HEK293 (cell line): ENCODE data around the gene C17orf58.

Experiments used
- AEBP2 ChIP-seq: fragments of 450-650 bp; formaldehyde crosslinking; IDR thresholded peaks from 2 replicates; pipeline ENCODE4 v1.5.1; 2016; ENCODE audit warnings: missing biosample characterization, missing genetic modification characterization, borderline replicate concordance
- BCL11B ChIP-seq: fragments of 450-650 bp; formaldehyde crosslinking; IDR thresholded peaks from 2 replicates; pipeline ENCODE4 v1.5.1; 2016; ENCODE audit warnings: low read depth, missing biosample characterization, missing genetic modification characterization
- CTCF ChIP-seq: fragments of 450-650 bp; formaldehyde crosslinking; IDR thresholded peaks from 2 replicates; pipeline ENCODE4 v1.5.1; 2016; ENCODE audit warnings: missing biosample characterization, missing genetic modification characterization
- GLI4 ChIP-seq: fragments of 450-650 bp; formaldehyde crosslinking; IDR thresholded peaks from 2 replicates; pipeline ENCODE4 v1.5.1; 2016; ENCODE audit warnings: missing biosample characterization, missing genetic modification characterization
- GLIS2 ChIP-seq: fragments of 450-650 bp; formaldehyde crosslinking; IDR thresholded peaks from 2 replicates; pipeline ENCODE4 v1.5.1; 2016; ENCODE audit warnings: missing biosample characterization, missing genetic modification characterization
- HOXA7 ChIP-seq: sonication (generic); formaldehyde crosslinking; IDR thresholded peaks from 2 replicates; pipeline ENCODE4 v1.8.1; 2022; ENCODE audit warnings: missing genetic modification reagents, borderline replicate concordance
- PRDM10 ChIP-seq: fragments of 450-650 bp; formaldehyde crosslinking; IDR thresholded peaks from 2 replicates; pipeline ENCODE4 v1.5.1; 2016; ENCODE audit warnings: missing biosample characterization, missing genetic modification characterization
- PRDM6 ChIP-seq: fragments of 450-650 bp; formaldehyde crosslinking; IDR thresholded peaks from 2 replicates; pipeline ENCODE4 v1.5.1; 2017; ENCODE audit warnings: missing biosample characterization, missing genetic modification characterization
- RBAK ChIP-seq: fragments of 450-650 bp; formaldehyde crosslinking; IDR thresholded peaks from 2 replicates; pipeline ENCODE4 v1.5.1; 2016; ENCODE audit warnings: missing biosample characterization, missing genetic modification characterization
- REPIN1 ChIP-seq: fragments of 450-650 bp; formaldehyde crosslinking; IDR thresholded peaks from 2 replicates; pipeline ENCODE4 v1.5.1; 2017; ENCODE audit warnings: missing biosample characterization, missing genetic modification characterization, low read depth
- WT1 ChIP-seq: fragments of 450-650 bp; formaldehyde crosslinking; IDR thresholded peaks from 2 replicates; pipeline ENCODE4 v1.5.1; 2016; ENCODE audit warnings: missing biosample characterization, missing genetic modification characterization
- ZBTB17 ChIP-seq: fragments of 450-650 bp; formaldehyde crosslinking; IDR thresholded peaks from 2 replicates; pipeline ENCODE4 v1.5.1; 2016; ENCODE audit warnings: missing biosample characterization, missing genetic modification characterization
- ZNF133 ChIP-seq: fragments of 450-650 bp; formaldehyde crosslinking; IDR thresholded peaks from 2 replicates; pipeline ENCODE4 v1.5.1; 2016; ENCODE audit warnings: missing biosample characterization, missing genetic modification characterization
- ZNF146 ChIP-seq: fragments of 450-650 bp; formaldehyde crosslinking; IDR thresholded peaks from 2 replicates; pipeline ENCODE4 v1.5.1; 2016; ENCODE audit warnings: missing biosample characterization, missing genetic modification characterization
- ZNF169 ChIP-seq: fragments of 450-650 bp; formaldehyde crosslinking; IDR thresholded peaks from 2 replicates; pipeline ENCODE4 v1.5.1; 2016; ENCODE audit warnings: missing biosample characterization, missing genetic modification characterization
- ZNF184 ChIP-seq: fragments of 450-650 bp; IDR thresholded peaks from 2 replicates; pipeline ENCODE4 v1.5.1; 2018; ENCODE audit warnings: missing biosample characterization, mild to moderate bottlenecking, missing genetic modification characterization
- ZNF211 ChIP-seq: fragments of 450-650 bp; formaldehyde crosslinking; IDR thresholded peaks from 2 replicates; pipeline ENCODE4 v1.5.1; 2016; ENCODE audit warnings: low read depth, missing biosample characterization, missing genetic modification characterization
- ZNF302 ChIP-seq: fragments of 450-650 bp; formaldehyde crosslinking; IDR thresholded peaks from 2 replicates; pipeline ENCODE4 v1.5.1; 2016; ENCODE audit warnings: missing biosample characterization, missing genetic modification characterization, low read depth
- ZNF423 ChIP-seq: fragments of 450-650 bp; formaldehyde crosslinking; IDR thresholded peaks from 2 replicates; pipeline ENCODE4 v1.5.1; 2016; ENCODE audit warnings: missing biosample characterization, missing genetic modification characterization
- ZNF433 ChIP-seq: fragments of 450-650 bp; formaldehyde crosslinking; IDR thresholded peaks from 2 replicates; pipeline ENCODE4 v1.5.1; 2016; ENCODE audit warnings: missing biosample characterization, missing genetic modification characterization, low read depth
- ZNF518A ChIP-seq: fragments of 450-650 bp; formaldehyde crosslinking; conservative IDR thresholded peaks from 2 replicates; pipeline ENCODE4 v1.5.1; 2016; ENCODE audit warnings: low read depth, missing biosample characterization, missing genetic modification characterization
- ZNF639 ChIP-seq: fragments of 450-650 bp; formaldehyde crosslinking; IDR thresholded peaks from 2 replicates; pipeline ENCODE4 v1.5.1; 2016; ENCODE audit warnings: missing biosample characterization, missing genetic modification characterization
- ZNF776 ChIP-seq: fragments of 450-650 bp; formaldehyde crosslinking; IDR thresholded peaks from 2 replicates; pipeline ENCODE4 v1.5.0; 2017; ENCODE audit warnings: missing biosample characterization, missing genetic modification characterization, borderline replicate concordance
- ZNF785 ChIP-seq: fragments of 450-650 bp; formaldehyde crosslinking; IDR thresholded peaks from 2 replicates; pipeline ENCODE4 v1.5.1; 2016; ENCODE audit warnings: missing biosample characterization, missing genetic modification characterization
- ZNF843 ChIP-seq: fragments of 450-650 bp; formaldehyde crosslinking; IDR thresholded peaks from 2 replicates; pipeline ENCODE4 v1.5.1; 2016; ENCODE audit warnings: missing biosample characterization, missing genetic modification characterization
- ZSCAN23 ChIP-seq: fragments of 450-650 bp; formaldehyde crosslinking; IDR thresholded peaks from 2 replicates; pipeline ENCODE4 v1.5.1; 2016; ENCODE audit warnings: missing biosample characterization, missing genetic modification characterization

The C17orf58 gene

GRCh38 chr17:67993998-67994361 is 2.3 kb downstream of the C17orf58 start (continued):
- TF ChIP-seq ZNF843 (peak; percentile 53; the same call in 1 of the 2 replicates), GLIS2 (tag by site-specific recombination) (peak; percentile 91), ZNF133 (tag by site-specific recombination) (no peak), WT1 (tag by site-specific recombination) (peak; percentile 92), CTCF (tag by site-specific recombination) (peak; percentile 75), ZSCAN23 (tag by site-specific recombination) (peak; percentile 80), REPIN1 (tag by site-specific recombination) (0 out of 2 replicates have a peak, but pooled peaks have one; percentile 56), ZNF211 (tag by site-specific recombination) (no peak), HOXA7 (CRISPR knock-in tag) (no peak), PRDM6 (no peak), ZNF169 (tag by site-specific recombination) (0 out of 2 replicates have a peak, but pooled peaks have one; percentile 47), GLI4 (peak; percentile 99), ZNF302 (tag by site-specific recombination) (no peak), RBAK (tag by site-specific recombination) (no peak), ZBTB17 (tag by site-specific recombination) (peak; percentile 88), PRDM10 (tag by site-specific recombination) (peak; percentile 16), AEBP2 (tag by site-specific recombination) (0 out of 2 replicates have a peak, but pooled peaks have one; percentile 46), ZNF146 (tag by site-specific recombination) (peak; percentile 60; the same call in 1 of the 2 replicates), ZNF433 (tag by site-specific recombination) (no peak), ZNF639 (peak; percentile 87), BCL11B (tag by site-specific recombination) (peak; percentile 88), ZNF785 (0 out of 2 replicates have a peak, but pooled peaks have one; percentile 41), ZNF423 (tag by site-specific recombination) (no peak), ZNF184 (tag by site-specific recombination) (no peak), ZNF776 (tag by site-specific recombination) (no peak), ZNF518A (tag by site-specific recombination) (0 out of 2 replicates have a peak, but pooled peaks have one; percentile 35)
